H1 (cell line): ENCODE data around the gene CRYM. TPM values are rescaled to one million over a fixed set of nuclear protein-coding genes. Genes with fewer than 3 reads are reported as not detected.

Experiments
- CTCF ChIA-PET: fragments of 300-600 bp; sonication (Branson Sonifier 250); formaldehyde crosslinking; loops from one replicate; lab custom pipeline; 2021; ENCODE audit not compliant: partially characterized antibody; lab: Charles Lee
- POLR2A ChIA-PET: fragments of 300-600 bp; sonication (Branson Sonifier 250); formaldehyde crosslinking; loops from one replicate; lab custom pipeline; 2021; ENCODE audit warnings: inconsistent platforms; ENCODE audit not compliant: partially characterized antibody; lab: Charles Lee
- DNase-seq, 2 experiments: peaks; one replicate each; pipeline versions ENCODE4 v3.0.0 to v3.0.0-alpha.2; 2010 to 2022; ENCODE audit warnings: low spot score in 2 of 2, low read depth in 1 of 2, mixed read lengths in 1 of 2
- FAIRE-seq: peaks from 2 replicates; lab custom pipeline; 2011; peaks lifted over from hg19 to GRCh38; lab: Jason Lieb, UNC
- H2AFZ ChIP-seq: 2 replicates; pipeline ENCODE4 v1.8.1; 2012; ENCODE audit warnings: low read length, inconsistent platforms
- H2AK5ac ChIP-seq: 2 replicates; pipeline ENCODE4 v1.6.1; 2013; ENCODE audit warnings: low read depth, low read length
- H2BK120ac ChIP-seq: replicated peaks from 2 replicates; pipeline ENCODE3; 2013; ENCODE audit warnings: low read depth, low read length, inconsistent platforms
- H2BK12ac ChIP-seq: 2 replicates; pipeline ENCODE4 v1.6.1; 2013; ENCODE audit warnings: low read depth, low read length
- H2BK15ac ChIP-seq: 2 replicates; pipeline ENCODE4 v1.6.1; 2013; ENCODE audit warnings: low read length
- H2BK20ac ChIP-seq: 2 replicates; pipeline ENCODE4 v1.6.1; 2013; ENCODE audit warnings: low read length
- H2BK5ac ChIP-seq: 2 replicates; pipeline ENCODE4 v1.6.1; 2013; ENCODE audit warnings: low read depth, low read length
- H3K14ac ChIP-seq: 2 replicates; pipeline ENCODE4 v1.6.1; 2013; ENCODE audit warnings: inconsistent platforms; ENCODE audit not compliant: insufficient read length
- H3K18ac ChIP-seq: 2 replicates; pipeline ENCODE4 v1.6.1; 2013; ENCODE audit warnings: low read length; ENCODE audit errors: extremely low read depth
- H3K23ac ChIP-seq: 2 replicates; pipeline ENCODE4 v1.6.1; 2013; ENCODE audit warnings: inconsistent platforms; ENCODE audit not compliant: insufficient read length
- H3K23me2 ChIP-seq: 2 replicates; pipeline ENCODE4 v1.6.1; 2013; ENCODE audit warnings: low read depth, low read length
- H3K27ac ChIP-seq: 2 replicates; pipeline ENCODE4 v1.6.1; 2011; ENCODE audit warnings: low read depth, low read length, inconsistent platforms
- H3K27me3 ChIP-seq, 4 experiments: replicated peaks in 1 of 4; 1 replicate in 1 of 4; 2 replicates in 3 of 4; pipeline versions ENCODE4 v1.6.1 to v1.8.1; 2011 to 2013; ENCODE audit warnings: low read length in 3 of 4, mild to moderate bottlenecking in 3 of 4, inconsistent platforms in 2 of 4, mixed read lengths in 2 of 4, moderate library complexity in 1 of 4; ENCODE audit not compliant: control insufficient read depth in 3 of 4, insufficient read depth in 3 of 4; ENCODE audit errors: extremely low read depth in 1 of 4
- H3K36me3 ChIP-seq, 4 experiments: 2 replicates each; pipeline versions ENCODE4 v1.6.1 to v1.8.1; 2011 to 2013; ENCODE audit warnings: mild to moderate bottlenecking in 4 of 4, low read length in 3 of 4, moderate library complexity in 2 of 4, control low read depth in 1 of 4, inconsistent platforms in 1 of 4; ENCODE audit not compliant: insufficient read depth in 4 of 4, control insufficient read depth in 2 of 4
- H3K4ac ChIP-seq: replicated peaks from 2 replicates; pipeline ENCODE3; 2013; ENCODE audit warnings: low read length, low read depth, mixed read lengths, inconsistent platforms; ENCODE audit not compliant: insufficient read length
- H3K4me1 ChIP-seq, 4 experiments: replicated peaks in 1 of 4; 1 replicate in 1 of 4; 2 replicates in 3 of 4; pipeline versions ENCODE4 v1.6.1 to v1.8.1; 2011 to 2013; ENCODE audit warnings: low read length in 3 of 4, inconsistent platforms in 2 of 4, mixed read lengths in 1 of 4; ENCODE audit not compliant: insufficient read depth in 4 of 4, control insufficient read depth in 3 of 4
- H3K4me2 ChIP-seq, 2 experiments: 2 replicates each; pipeline versions ENCODE4 v1.6.1 to v1.8.1; 2011 to 2013; ENCODE audit warnings: low read depth in 2 of 2, low read length in 2 of 2, control low read depth in 1 of 2, inconsistent platforms in 1 of 2, mild to moderate bottlenecking in 1 of 2; ENCODE audit not compliant: insufficient read depth in 1 of 2
- H3K4me3 ChIP-seq, 4 experiments: fragments of 200-600, 300-600 bp in 1 of 4; sonication (generic), shearing (Covaris generic), sonication (Bioruptor Twin) in 1 of 4; 2 replicates each; pipeline versions ENCODE4 v1.5.1 to v1.8.1; 2011 to 2016; ENCODE audit warnings: low read length in 4 of 4, low read depth in 3 of 4, control low read depth in 2 of 4, inconsistent platforms in 2 of 4, mild to moderate bottlenecking in 2 of 4, mixed read lengths in 1 of 4, moderate library complexity in 1 of 4; ENCODE audit not compliant: insufficient read depth in 2 of 4; ENCODE audit errors: extremely low read depth in 1 of 4
- H3K56ac ChIP-seq: replicated peaks from 2 replicates; pipeline ENCODE3; 2013; ENCODE audit warnings: low read depth, mild to moderate bottlenecking, mixed read lengths, low read length, inconsistent platforms; ENCODE audit not compliant: insufficient read length
- H3K79me1 ChIP-seq: 2 replicates; pipeline ENCODE4 v1.6.1; 2013; ENCODE audit warnings: low read depth, low read length, control low read depth
- H3K79me2 ChIP-seq, 2 experiments: 2 replicates each; pipeline versions ENCODE4 v1.6.1 to v1.8.1; 2012 to 2013; ENCODE audit warnings: low read length in 2 of 2, mild to moderate bottlenecking in 2 of 2, inconsistent platforms in 1 of 2; ENCODE audit not compliant: insufficient read depth in 2 of 2, control insufficient read depth in 1 of 2
- H3K9ac ChIP-seq, 4 experiments: replicated peaks in 1 of 4; 1 replicate in 1 of 4; 2 replicates in 3 of 4; pipeline versions ENCODE4 v1.6.1 to v1.8.1; 2011 to 2013; ENCODE audit warnings: low read depth in 3 of 4, low read length in 3 of 4, control low read depth in 2 of 4, mild to moderate bottlenecking in 2 of 4, moderate library complexity in 2 of 4, inconsistent platforms in 1 of 4; ENCODE audit errors: extremely low read depth in 1 of 4
- H3K9me3 ChIP-seq, 2 experiments: 2 replicates each; pipeline versions ENCODE4 v1.6.1 to v1.8.1; 2012 to 2013; ENCODE audit warnings: mild to moderate bottlenecking in 2 of 2, moderate library complexity in 2 of 2, control low read depth in 1 of 2, inconsistent platforms in 1 of 2, low read depth in 1 of 2, low read length in 1 of 2, mixed read lengths in 1 of 2; ENCODE audit not compliant: insufficient read depth in 2 of 2
- H4K20me1 ChIP-seq, 2 experiments: replicated peaks in 1 of 2; 2 replicates each; pipeline versions ENCODE3 to v1.8.1; 2011 to 2013; ENCODE audit warnings: inconsistent platforms in 2 of 2, low read length in 2 of 2, mild to moderate bottlenecking in 1 of 2; ENCODE audit not compliant: insufficient read depth in 2 of 2, control insufficient read depth in 1 of 2
- H4K5ac ChIP-seq: 2 replicates; pipeline ENCODE4 v1.6.1; 2013; ENCODE audit warnings: low read length, low read depth, mixed read lengths, inconsistent platforms; ENCODE audit not compliant: insufficient read length
- H4K8ac ChIP-seq: 2 replicates; pipeline ENCODE4 v1.8.0; 2013; ENCODE audit warnings: mild to moderate bottlenecking, moderate library complexity, low read length, inconsistent platforms; ENCODE audit not compliant: insufficient read depth; ENCODE audit errors: extremely low read depth
- H4K91ac ChIP-seq: replicated peaks from 2 replicates; pipeline ENCODE3; 2013; ENCODE audit warnings: low read length, mixed read lengths, inconsistent platforms; ENCODE audit not compliant: insufficient read length
- BCL11A ChIP-seq, 2 experiments: IDR thresholded peaks; one replicate each; pipeline ENCODE4 v1.6.1; 2011; ENCODE audit warnings: low read depth in 2 of 2, low read length in 2 of 2, mild to moderate bottlenecking in 2 of 2
- POLR2A ChIP-seq, 2 experiments: IDR thresholded peaks; 1 replicate in 1 of 2; 2 replicates in 1 of 2; pipeline ENCODE4 v1.6.1; 2011; ENCODE audit warnings: low read depth in 2 of 2, low read length in 2 of 2, mild to moderate bottlenecking in 2 of 2; ENCODE audit errors: control extremely low read depth in 1 of 2
- WGBS, 2 experiments: shearing (Covaris generic) in 1 of 2; methylation state at CpG; one replicate each; pipeline versions ENCODE4 v1.1.6 to v1.1.7; 2013 to 2015; ENCODE audit warnings: low lambda C conversion rate in 2 of 2, mixed read lengths in 2 of 2, inconsistent platforms in 1 of 2, low coverage in 1 of 2, missing lambda C conversion rate in 1 of 2; ENCODE audit not compliant: insufficient replicate concordance in 2 of 2, insufficient coverage in 1 of 2, insufficient read length in 1 of 2; ENCODE audit errors: extremely low coverage in 1 of 2, missing lambda C conversion rate in 1 of 2; 5-methylcytosine and 5-hydroxymethylcytosine counted together
- polyA plus RNA-seq, 7 experiments: library from polyadenylated mRNA; depleted of rRNA in 3 of 7; stranded (reverse) in 5 of 7; unstranded in 2 of 7; fragments of >200 nt in 5 of 7; fragments of 200-250 nt in 2 of 7; gene quantifications; 1 replicate in 5 of 7; 2 replicates in 1 of 7; 4 replicates in 1 of 7; pipeline versions ENCODE4 v1.2.1 to v1.2.3, GENCODE V29; 2011 to 2013; ENCODE audit warnings: missing spikeins in 2 of 7, mixed read lengths in 2 of 7
- total RNA-seq: library from RNA; stranded (reverse); fragmentation: NEBNext Ultra II Directional; extraction: Animal tissue kit (Norgen Biotek cat#: 25700); gene quantifications from 2 replicates; pipeline ENCODE4 v1.2.1, GENCODE V29; 2021

CRYM gene
- total and polyA plus RNA-seq, 2 of the 8 experiments (the other 6 are each of a cell fraction or from before 2014, with no cell fraction given): 12.9 to 40.4 TPM

DNA sequence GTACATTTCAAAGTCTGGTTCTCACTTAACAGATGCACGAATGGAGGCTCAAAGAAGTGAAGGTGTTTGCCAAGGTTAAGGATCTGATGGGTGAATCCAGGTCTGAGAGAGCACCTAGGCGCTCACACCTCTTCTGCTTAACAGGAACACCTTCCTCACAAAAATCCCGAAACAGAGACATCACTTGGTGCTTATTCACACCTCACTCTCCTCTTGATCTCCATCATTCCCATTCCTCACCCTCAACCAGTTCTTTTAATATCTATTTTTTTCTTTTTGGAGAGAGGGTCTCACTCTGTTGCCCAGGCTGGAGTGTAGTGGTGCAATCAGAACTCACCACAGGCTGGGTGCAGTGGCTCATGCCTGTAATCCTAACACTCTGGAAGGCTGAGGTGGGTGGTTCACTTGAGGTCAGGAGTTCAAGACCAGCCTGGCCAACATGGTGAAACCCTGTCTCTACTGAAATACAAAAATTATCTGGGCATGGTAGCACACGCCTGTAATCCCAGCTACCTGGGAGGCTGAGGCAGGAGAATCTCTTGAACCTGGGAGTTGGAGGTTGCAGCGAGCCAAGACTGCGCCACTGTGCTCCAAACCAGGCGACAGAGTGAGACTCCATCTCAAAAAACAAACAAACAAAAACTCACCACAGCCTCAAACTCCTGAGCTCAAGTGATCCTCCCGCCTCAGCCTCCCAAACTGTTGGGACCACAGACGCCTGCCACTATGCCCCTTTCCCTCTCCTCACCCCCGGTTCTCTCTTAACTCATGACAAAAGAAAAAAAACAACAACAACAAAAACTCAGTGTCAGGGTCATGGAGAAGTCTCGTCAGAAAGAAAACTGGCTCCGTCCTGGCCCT, 15.1 kb downstream of the CRYM start:
- Histone ChIP-seq H3K18ac (no peak overlapping the region), H3K9me3 (no peaks in the 10 kb centered on the region), H4K8ac (no peak overlapping the region), H3K4me3 (no peak overlapping the region), H2BK12ac (no peak overlapping the region), H3K23ac (no peak overlapping the region), H2BK120ac (no peak overlapping the region), H3K27ac (no peak overlapping the region), H3K79me1 (no peaks in the 10 kb centered on the region), H3K14ac (no peak overlapping the region), H3K36me3 (no peaks in the 10 kb centered on the region; a peak in 1 of 8 replicates), H4K91ac (no peak overlapping the region), H3K23me2 (no peaks in the 10 kb centered on the region), H4K5ac (no peak overlapping the region), H3K27me3 (no peaks in the 10 kb centered on the region), H3K4me1 (no peaks in the 10 kb centered on the region), H3K4me2 (no peak overlapping the region), H2BK15ac (no peak overlapping the region), H2BK20ac (no peak overlapping the region), H2AK5ac (no peak overlapping the region), H2BK5ac (no peak overlapping the region), H3K79me2 (no peaks in the 10 kb centered on the region), H3K56ac (no peak overlapping the region), H2AFZ (no peak overlapping the region), H3K4ac (no peak overlapping the region), H3K9ac (no peak overlapping the region), H4K20me1 (no peaks in the 10 kb centered on the region)
- ChIA-PET POLR2A (no interaction called here), CTCF (interaction anchor here (1.5 to 3.8 kb wide), 2 partner anchors 16 to 74 kb away, joined by 5 to 18 read pairs; partner anchors contain the start of gene CRYM)
- TF ChIP-seq BCL11A (IDR thresholded peaks at IDR 0.05; ENCODE audit: low read depth in 2 of 2, low read length in 2 of 2): no peak
- TF ChIP-seq POLR2A (IDR thresholded peaks at IDR 0.05; ENCODE audit: control extremely low read depth in 1 of 2, low read depth in 2 of 2, low read length in 2 of 2): no peak
- DNase-seq (no peak), FAIRE-seq (no peak)
- WGBS, 2 experiments: 88% methylated on average over 12 of the region's 12 CpGs; no CpG with 5 or more reads in 1 of the 2 experiments
